Lung (tissue), 12 donors: ENCODE measurements around the gene PCNT. TPM values are rescaled to one million over a fixed set of nuclear protein-coding genes. Genes with fewer than 3 reads are reported as not detected.

Experiments used
- ATAC-seq: fragments of 200-7000 bp; cut with Tn5 transposase; one replicate; pipeline ENCODE4 v1.9.1; 2020; ENCODE audit warnings: moderate number of reproducible peaks; ENCODE audit not compliant: insufficient read depth, low FRiP score
- DNase-seq, 3 donors: peaks; one replicate each; pipeline ENCODE4 v3.0.0-alpha.2; 2013 to 2017
- H3K27ac ChIP-seq, 2 donors: one replicate each; pipeline ENCODE4 v1.5.1; 2013; ENCODE audit warnings: mild to moderate bottlenecking in 2 of 2, moderate library complexity in 2 of 2, control low read depth in 1 of 2, inconsistent platforms in 1 of 2, low read depth in 1 of 2, low read length in 1 of 2
- H3K27me3 ChIP-seq, 3 donors: one replicate each; pipeline ENCODE4 v1.5.1; 2013; ENCODE audit warnings: low read length in 2 of 3; ENCODE audit not compliant: control insufficient read depth in 3 of 3, insufficient read depth in 3 of 3
- H3K36me3 ChIP-seq, 4 donors: one replicate each; pipeline ENCODE4 v1.5.1; 2013; ENCODE audit warnings: low read length in 4 of 4, mild to moderate bottlenecking in 1 of 4, moderate library complexity in 1 of 4; ENCODE audit not compliant: control insufficient read depth in 4 of 4, insufficient read depth in 4 of 4
- H3K4me1 ChIP-seq, 5 donors: one replicate each; pipeline ENCODE4 v1.5.1; 2013; ENCODE audit warnings: low read length in 5 of 5, mild to moderate bottlenecking in 2 of 5, moderate library complexity in 1 of 5; ENCODE audit not compliant: control insufficient read depth in 5 of 5, insufficient read depth in 5 of 5
- H3K4me3 ChIP-seq: one replicate; pipeline ENCODE4 v1.5.1; 2013; ENCODE audit warnings: mild to moderate bottlenecking, control low read depth, moderate library complexity
- H3K9ac ChIP-seq, 2 donors: one replicate each; pipeline ENCODE4 v1.5.1; 2013; ENCODE audit warnings: low read length in 2 of 2, control low read depth in 1 of 2; ENCODE audit not compliant: insufficient read depth in 1 of 2
- H3K9me3 ChIP-seq, 4 donors: one replicate each; pipeline ENCODE4 v1.5.1; 2013; ENCODE audit warnings: low read length in 3 of 4, mild to moderate bottlenecking in 1 of 4, moderate library complexity in 1 of 4; ENCODE audit not compliant: control insufficient read depth in 4 of 4, insufficient read depth in 3 of 4
- CTCF ChIP-seq: IDR thresholded peaks from 2 replicates; pipeline ENCODE4 v1.5.1; 2012; ENCODE audit warnings: mild to moderate bottlenecking; ENCODE audit errors: control extremely low read depth, extremely low read depth
- WGBS, 2 donors: extraction: QIAGEN DNeasy Blood & Tissue Kit; methylation state at CpG; one replicate each; pipeline ENCODE4 v1.1.7; 2013; 5-methylcytosine and 5-hydroxymethylcytosine counted together
- polyA plus RNA-seq, 2 donors: library from polyadenylated mRNA; stranded (reverse); fragments of 200-250 nt; gene quantifications; one replicate each; pipeline ENCODE4 v1.2.1, GENCODE V29; 2013
- total RNA-seq, 2 donors: library from RNA; depleted of rRNA in 1 of 2; stranded (reverse); fragments of >200 nt in 1 of 2; gene quantifications; one replicate each; pipeline ENCODE4 v1.2.1, GENCODE V29; 2014 to 2021
- donor health status: control.
- donor health status: control.
- donor health status: Bipolar disorder and iron deficiency.
- donor health status: healthy.
- donor health status: DM: yes; HTN: yes; CAD: no.

The PCNT gene
- total and polyA plus RNA-seq, 4 donors = 9.8 to 37.2 (median 18.5) TPM

GRCh38 chr21:46397993-46398392 is 74.0 kb downstream of the PCNT start:
- Histone ChIP-seq H3K4me1 (no peaks in the 10 kb centered on the region), H3K9ac (no peak overlapping the region), H3K27me3 (no peaks in the 10 kb centered on the region), H3K9me3 (no peaks in the 10 kb centered on the region), H3K27ac (no peak overlapping the region), H3K4me3 (no peak overlapping the region), H3K36me3 (peaks cover 10 to 46% (median 28%) of the 10 kb centered on the region in 4 donors)
- WGBS, 2 donors = 98% methylated on average over 22 of the region's 22 CpGs
- TF ChIP-seq CTCF = no peak
- ATAC-seq (no peak), DNase-seq (no peak)

GRCh38 chr21:46399129-46399528 is 75.2 kb downstream of the PCNT start:
- WGBS, 2 donors = 100% methylated on average over 1 of the region's 1 CpG
- H3K36me3 ChIP-seq = peaks cover 10 to 39% (median 23%) of the 10 kb centered on the region in 4 donors
- no peaks in the 10 kb centered on the region for H3K9me3 ChIP-seq
- H3K4me1 ChIP-seq = no peaks in the 10 kb centered on the region
- TF ChIP-seq CTCF = no peak
- ATAC-seq = no peak
- H3K9ac ChIP-seq = no peak overlapping the region
- no peaks in the 10 kb centered on the region for H3K27me3 ChIP-seq
- H3K27ac ChIP-seq = no peak overlapping the region
- H3K4me3 ChIP-seq = no peak overlapping the region
- no peak for DNase-seq

- no peaks in the 10 kb centered on the region for H3K9me3 ChIP-seq
- WGBS, 2 donors = 85 to 88% methylated on average over 10 of the region's 10 CpGs
- no peaks in the 10 kb centered on the region for H3K4me1 ChIP-seq
- no peak overlapping the region for H3K4me3 ChIP-seq
- H3K27me3 ChIP-seq = no peaks in the 10 kb centered on the region
- no peak for DNase-seq
- ATAC-seq = no peak
- TF ChIP-seq CTCF = no peak
- H3K36me3 ChIP-seq = peaks cover 10 to 39% (median 20%) of the 10 kb centered on the region in 4 donors
- H3K27ac ChIP-seq = no peak overlapping the region
- H3K9ac ChIP-seq = no peak overlapping the region
These were observed 75.7 kb downstream of the PCNT start for GRCh38 chr21:46399686-46400085.
